GM15510 (cell line): ENCODE data around the gene AMACR.

Experiments
- POLR2A ChIP-seq: IDR thresholded peaks from 3 replicates; pipeline ENCODE4 v1.6.1; 2011; ENCODE audit warnings: borderline replicate concordance; ENCODE audit not compliant: insufficient read length; ENCODE audit errors: extremely low read depth

The AMACR gene

DNA sequence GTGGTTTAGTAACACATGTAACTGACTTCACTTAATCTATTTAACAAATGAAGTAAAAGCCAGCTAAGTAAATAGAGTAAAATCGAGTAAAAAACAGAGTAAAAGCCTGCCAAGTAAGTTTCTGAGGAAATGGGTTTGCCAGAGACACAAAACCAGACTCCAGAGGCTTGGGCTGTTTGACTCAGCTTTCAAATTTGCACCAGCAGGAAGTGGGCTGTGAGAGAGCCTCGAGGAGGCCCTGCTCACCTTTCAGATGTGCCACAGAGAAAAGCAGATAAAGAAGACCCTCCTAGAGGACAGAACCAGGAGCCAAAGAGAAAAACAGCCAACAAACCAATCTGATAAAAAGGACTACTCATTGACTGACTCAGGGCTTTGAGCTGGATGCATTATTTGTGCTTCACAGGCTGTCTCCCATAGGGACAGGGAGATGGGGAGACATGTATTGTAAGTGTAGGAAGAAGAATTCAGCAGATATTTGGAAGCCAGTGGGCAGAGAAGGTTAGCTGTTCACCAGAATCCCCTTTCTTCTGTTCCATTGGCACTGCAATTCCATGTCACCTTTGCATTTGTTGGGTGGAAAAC, 14.4 kb upstream of the AMACR start:
- TF ChIP-seq POLR2A, result no peak

DNA sequence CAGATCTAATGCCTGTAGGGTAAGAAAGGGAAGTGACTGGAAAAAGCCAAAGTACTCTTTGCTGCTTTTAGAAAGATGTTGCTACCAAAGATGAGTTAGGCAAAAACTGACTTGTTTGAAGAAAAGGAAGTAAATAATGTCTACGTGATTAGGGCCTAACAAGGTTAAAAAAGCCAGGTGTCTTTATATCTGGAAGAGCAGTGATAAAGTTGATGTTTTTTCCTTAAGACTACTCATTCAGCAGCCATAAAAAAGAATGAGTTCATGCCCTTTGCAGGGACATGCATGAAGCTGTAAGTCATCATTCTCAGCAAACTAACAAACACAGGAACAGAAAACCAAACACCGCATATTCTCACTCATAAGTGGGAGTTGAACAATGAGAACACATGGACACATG, 13.5 kb upstream of the AMACR start:
- no peak for TF ChIP-seq POLR2A

DNA sequence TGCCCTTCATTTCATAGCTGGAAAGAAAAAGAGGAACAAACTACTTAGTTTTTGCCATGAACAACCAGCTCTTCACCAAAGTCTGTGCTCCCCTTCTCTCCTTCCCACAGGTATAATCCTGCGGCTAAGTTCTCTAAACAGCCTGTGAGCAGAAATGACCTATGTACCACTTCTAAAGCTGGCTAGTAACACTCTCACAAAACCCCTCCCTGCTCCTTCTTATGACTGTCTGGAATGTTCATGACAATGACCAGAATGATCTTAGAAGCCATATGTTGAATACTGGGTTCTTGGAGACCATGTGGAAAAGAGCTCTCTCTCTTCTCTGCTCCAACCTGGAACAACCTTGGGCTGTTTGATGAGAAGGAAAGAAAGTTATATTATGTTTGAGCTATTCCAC, 12.9 kb upstream of the AMACR start:
- TF ChIP-seq POLR2A, result no peak

DNA sequence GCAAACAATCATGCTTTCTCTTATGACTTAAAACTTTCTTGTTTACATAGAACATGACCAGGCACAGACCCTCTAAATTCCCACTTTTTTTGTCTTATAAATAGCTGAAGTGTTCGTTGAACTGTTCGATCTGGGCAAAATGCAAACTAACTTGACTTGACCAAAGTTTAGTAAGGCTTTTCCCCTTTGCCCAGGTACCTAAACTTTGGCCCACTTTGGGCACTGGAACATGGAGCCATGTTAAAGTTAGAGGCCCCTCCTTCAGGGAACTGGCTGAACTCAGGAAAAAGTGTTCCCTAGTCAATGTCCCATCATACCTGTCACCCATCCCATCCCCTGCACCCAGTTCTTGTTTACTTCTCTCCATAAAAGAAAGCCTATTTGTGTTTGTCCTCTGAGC, 9.4 kb upstream of the AMACR start:
- TF ChIP-seq POLR2A, result no peak

DNA sequence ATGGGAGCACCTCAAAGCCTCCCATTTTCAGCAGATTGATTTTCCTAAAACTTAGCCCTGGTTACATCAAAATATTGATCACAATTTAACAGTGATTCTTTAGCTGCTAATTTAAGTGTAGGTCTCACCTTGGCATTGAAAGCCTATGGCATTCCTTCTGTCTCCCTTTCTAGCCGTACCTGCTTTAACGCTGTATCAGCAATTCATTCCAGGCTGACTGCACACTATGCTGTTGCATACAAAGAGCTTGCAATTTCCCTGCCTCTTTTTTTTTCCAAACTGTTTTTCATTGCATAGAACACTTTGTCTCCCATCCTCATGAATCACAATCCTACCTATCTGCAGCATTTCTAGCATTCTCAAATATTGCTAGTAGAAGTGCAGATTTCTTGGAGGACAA, 8.9 kb upstream of the AMACR start:
- TF ChIP-seq POLR2A, result no peak

DNA sequence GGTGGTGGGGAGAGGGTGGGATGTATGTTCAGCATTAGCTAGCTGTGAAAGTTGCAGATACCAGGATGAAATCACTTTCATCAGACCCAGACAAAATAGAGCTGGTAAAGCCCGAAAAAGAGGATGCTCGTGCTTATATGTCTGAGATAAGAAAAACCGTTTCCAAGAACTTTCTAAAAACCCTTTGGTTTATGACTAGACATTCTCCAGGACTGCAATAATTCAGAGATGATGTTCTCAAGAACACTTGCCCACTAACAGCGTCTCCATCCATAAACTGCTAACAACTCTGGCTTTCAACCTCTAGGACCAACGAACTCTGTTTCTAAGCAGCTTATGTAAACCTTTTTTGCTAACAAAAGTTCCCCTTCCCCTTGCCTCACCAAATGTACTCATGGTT, 8.4 kb upstream of the AMACR start:
- TF ChIP-seq POLR2A, result no peak

DNA sequence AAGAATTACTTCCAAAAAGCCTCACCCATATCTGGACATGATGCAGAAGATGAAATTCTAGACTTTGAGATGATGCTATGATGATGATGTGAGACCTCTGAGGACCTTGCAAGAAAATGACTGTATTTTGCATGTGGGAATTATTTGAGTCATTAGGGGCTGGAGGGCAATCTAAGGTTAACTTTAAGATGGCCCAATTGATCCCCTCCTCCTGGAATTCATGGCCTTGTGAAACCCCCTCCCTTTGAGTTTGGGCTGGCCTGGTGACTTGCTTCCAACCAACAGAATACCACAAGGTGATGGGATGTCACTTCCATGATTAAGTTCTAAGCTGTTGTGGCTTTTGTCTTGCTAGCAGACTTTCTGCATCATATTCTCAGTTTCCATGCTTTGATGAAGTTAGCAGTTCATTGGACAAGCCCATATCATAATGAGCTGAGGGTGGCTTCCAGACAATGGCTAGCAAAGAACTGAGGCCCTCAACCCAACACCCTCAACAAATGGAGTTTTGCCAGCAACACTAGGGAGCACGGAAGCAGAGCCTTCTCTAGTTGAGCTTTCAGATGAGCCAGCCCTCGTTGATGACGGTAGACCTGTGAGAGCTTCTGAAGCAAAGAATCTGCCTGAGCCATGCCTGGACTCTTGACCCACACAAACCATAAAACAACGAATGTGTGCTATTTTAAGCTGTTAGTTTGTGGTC, 7.4 kb upstream of the AMACR start:
- TF ChIP-seq POLR2A, result no peak

DNA sequence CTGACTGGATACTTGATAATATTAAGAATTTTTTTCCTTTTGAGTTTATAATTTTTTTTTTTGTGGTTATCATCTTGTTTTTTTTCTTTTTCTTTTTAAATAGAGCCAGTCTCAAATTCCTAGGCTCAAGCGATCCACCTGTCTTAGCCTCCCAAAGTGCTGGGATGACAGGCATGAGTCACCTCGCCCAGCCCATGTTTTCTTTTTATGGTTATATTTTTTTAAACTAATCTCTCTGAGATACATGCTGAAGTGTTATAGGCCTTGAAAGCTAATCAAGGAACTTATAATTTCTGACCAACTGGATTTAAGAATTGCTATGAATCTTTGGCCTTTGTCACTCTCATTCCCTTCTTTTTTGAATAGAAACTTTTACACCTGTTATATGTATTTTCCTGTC, 6.8 kb upstream of the AMACR start:
- no peak for TF ChIP-seq POLR2A

DNA sequence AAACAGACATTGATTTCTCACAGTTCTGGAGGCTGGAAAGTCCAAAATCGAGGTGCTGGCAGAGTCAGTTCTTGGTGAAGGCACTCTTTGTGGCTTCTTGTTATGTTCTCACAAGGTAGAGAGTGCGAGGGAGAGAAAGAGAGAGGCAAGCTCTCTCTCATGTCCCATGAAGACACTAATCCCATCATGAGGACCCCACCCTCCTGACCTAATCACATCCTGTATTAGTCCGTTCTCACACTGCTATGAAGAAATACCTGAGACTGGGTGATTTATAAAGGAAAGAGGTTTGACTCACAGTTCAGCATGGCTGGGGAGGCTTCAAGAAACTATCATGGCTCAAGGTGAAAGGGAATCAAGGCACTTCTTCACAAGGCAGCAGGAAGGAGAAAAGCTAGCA, 5.7 kb upstream of the AMACR start:
- no peak for TF ChIP-seq POLR2A

DNA sequence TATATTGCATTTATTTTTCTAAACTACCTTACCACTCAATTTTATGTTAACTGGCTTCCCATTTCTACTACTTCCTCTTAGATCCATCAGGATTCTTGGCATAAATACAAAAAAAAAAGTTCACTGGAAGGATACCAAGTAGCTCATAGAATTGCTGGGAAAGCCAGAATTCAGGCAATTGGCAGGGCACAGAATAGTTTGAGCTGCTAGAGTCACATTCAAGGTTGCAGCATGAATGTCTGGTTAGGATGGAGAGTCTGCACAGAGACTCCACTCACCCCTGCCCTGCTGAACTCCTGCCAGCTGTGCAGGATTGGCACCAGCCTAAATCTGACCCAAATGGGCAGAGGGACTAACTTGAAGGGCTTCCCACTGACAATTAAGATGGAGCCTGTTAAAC, 4.9 kb upstream of the AMACR start:
- no peak for TF ChIP-seq POLR2A

DNA sequence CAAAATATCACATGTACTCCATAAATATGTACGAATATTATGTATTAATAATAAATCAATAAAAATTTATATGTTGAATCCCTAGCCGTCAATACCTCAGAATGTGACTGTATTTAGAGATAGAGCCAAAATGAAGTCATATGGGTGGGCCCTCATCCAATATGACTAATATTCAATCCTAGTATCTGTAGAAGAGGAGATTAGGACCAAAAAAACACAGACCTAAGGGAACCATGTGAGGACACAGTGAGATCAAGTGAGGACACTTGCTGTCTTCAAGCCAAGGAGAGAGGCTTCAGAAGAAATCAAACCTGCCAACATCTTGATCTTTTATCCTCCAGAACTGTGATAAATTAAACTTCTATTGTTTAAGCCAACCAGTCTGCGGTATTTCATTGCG, 3.7 kb upstream of the AMACR start:
- TF ChIP-seq POLR2A, result no peak

DNA sequence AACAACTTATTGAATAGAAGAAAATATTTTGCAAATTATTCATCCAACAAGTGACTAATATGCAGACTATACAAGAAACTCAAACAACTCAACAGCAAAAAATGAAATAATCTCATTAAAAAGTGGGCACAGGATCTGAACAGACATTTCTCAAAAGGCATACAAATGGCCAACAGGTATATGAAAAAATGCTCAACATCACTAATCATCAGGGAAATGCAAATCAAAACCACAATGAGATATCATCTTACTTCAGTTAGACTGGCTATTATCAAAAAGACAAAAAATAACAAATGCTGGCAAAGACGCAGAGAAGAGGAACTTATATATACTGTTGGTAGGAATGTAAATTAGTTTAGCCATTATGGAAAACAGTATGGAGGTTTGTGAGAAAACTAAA, 1.8 kb upstream of the AMACR start:
- TF ChIP-seq POLR2A, result no peak

DNA sequence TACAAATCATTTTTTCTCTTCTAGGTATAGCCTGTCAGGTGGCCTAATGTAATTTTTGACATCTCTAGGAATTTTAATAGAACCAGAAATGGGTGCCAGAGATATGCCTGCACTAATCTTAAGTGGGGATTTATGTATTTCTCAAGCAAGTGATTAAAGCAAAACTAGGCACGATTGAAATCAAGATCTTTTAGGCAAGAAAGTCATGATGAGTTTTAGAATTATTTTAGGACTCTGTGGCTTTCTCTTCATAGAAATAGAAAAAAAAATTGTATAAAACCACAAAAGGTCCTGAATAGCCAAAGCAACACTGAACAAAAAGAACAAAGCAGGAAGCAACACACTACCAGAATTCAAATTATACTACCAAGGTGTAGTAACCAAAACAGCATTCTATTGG, 952 bp upstream of the AMACR start:
- no peak for TF ChIP-seq POLR2A

DNA sequence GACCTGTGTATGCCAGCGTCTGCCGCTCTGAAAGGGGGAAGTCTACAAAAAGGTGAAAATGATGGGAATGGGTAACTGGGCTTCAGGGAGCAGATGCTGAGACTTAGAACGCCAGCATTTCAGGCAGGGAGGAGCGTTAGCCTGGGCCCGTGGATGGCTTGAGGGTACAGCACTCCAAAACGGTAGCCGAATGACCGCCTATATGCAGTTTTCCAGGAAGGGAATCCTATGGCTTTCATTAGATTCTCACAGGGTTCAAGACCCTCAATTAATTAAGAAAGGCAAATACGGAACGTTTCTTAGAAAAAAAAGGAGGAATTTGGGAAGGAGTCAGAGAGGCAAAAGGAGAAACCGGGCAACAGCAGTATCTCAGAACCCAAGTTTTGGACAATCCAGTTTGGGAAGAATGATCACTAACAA, 639 bp downstream of the AMACR start:
- TF ChIP-seq POLR2A, result no peak

DNA sequence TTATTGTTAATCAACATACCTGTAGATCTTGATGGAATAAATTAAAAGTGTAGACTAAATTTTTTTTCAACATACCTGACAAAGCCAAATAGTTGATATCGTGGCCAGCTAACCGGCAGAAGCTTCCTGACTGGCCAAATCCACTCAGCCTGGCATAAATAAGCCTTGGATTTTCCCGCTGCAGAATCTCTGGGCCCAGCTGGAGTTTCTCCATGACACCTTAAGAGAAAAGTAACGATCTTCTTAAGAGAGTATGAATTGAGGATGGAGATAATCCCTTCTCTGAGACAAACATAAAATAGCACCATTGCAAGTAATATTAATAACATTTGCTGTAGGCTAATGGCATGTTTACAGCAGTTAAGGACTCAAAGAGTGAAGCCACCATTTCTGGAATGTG, 2.2 kb downstream of the AMACR start:
- TF ChIP-seq POLR2A, result no peak

DNA sequence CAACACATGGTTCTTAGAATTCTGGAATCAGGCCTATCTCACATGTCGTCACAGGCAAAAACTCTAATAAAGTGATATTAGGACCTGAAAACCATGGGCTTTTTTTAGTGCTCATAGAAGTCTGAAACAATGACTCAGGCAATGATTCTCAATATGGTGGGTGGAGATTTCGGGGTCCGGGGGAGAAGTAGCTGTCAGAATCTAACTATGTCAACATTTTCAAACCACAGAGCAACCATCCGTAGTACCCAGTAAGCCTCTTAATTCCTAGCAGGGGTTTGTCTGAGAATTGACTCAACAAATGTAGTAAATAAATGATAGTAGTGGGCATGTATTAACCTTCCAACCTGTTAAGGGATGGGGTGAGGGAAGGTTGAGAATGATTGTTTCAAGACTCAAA, 2.6 kb downstream of the AMACR start:
- no peak for TF ChIP-seq POLR2A

DNA sequence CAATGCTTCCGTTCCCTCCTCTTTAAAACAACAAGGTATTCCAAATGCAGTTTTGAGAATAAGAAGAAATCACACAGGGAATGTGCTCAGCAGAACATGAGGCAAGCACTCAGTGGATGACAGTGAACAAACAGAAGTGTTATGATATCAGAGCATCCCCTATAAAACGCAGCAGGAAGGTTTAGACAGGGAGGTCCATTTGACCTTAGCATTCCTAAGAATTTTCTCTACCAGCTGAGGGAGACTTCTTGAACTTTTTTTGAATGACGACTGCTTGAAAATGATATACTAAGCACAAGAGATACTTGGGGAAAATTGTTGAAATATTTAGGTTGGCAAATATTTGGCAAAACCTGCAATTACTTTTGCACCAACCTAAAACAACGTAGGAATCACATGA, 3.9 kb downstream of the AMACR start:
- no peak for TF ChIP-seq POLR2A

DNA sequence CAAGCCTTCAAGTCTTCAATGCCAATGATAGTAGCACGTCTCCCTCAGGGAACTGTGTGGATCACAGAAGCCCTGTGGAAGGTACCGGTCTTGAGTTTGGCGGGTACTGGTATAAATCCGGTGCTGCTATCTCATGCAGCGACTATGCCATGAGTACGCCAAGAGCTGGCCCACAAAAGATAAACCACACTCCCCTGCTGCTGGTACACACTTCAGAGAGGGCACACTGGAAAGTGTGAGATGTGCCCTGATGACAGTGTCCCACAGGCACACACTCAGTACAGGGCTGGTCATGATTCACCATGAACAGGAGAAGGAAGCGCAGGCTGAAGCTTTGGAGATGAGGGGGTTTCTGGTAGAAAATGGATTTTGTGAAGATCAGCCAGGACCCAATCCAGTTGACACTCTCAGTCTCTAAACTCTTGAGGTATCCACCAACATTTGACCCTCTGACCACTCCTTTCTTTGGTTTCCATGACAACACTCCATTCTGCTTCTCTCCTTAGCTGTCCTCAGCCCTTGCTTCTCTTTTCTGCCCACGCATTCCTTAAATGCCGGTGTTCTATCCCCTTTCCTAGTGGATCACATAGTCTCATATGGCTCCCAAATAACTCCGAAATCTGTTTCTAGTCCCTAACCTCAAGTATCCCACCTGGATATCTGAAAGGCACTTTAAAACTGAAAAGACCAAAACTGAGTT, 5.1 kb downstream of the AMACR start:
- TF ChIP-seq POLR2A, result no peak
